Stimulated activated CD4-positive, alpha-beta T cell treated with anti-CD3 and anti-CD28 coated beads, Interleukin-12 subunit alpha, Interleukin-12 subunit beta, amount 100 ng/mL, for 24 hours (primary cell): ENCODE results near the gene TCF7L1.
"Not testable (repeated sequence)": the region's sequence is repeated elsewhere in the genome, so short reads cannot be mapped to it uniquely, and the experiment has no call there.

ENCODE experiments used
- DNase-seq, 2 experiments: peaks; one replicate each; pipeline ENCODE4 v3.0.0-alpha.2; 2020; ENCODE audit warnings: low read depth in 2 of 2

Gene TCF7L1

GRCh38 chr2:85184231-85184630 is 51.0 kb downstream of the TCF7L1 start:
- no peak for DNase-seq

GRCh38 chr2:85184990-85185389 is 51.8 kb downstream of the TCF7L1 start:
- DNase-seq, result no peak

- DNase-seq, result no peak
Measured at GRCh38 chr2:85185431-85185940, 52.3 kb downstream of the TCF7L1 start.

GRCh38 chr2:85187069-85187468 is 53.9 kb downstream of the TCF7L1 start:
- no peak for DNase-seq

- DNase-seq, result no peak
Measured at GRCh38 chr2:85188852-85189251, 55.7 kb downstream of the TCF7L1 start.

GRCh38 chr2:85189606-85190270 is 56.5 kb downstream of the TCF7L1 start:
- DNase-seq, result no peak

GRCh38 chr2:85191157-85191556 is 58.0 kb downstream of the TCF7L1 start:
- DNase-seq, result no peak

GRCh38 chr2:85194780-85195480 is 61.7 kb downstream of the TCF7L1 start:
- DNase-seq, result no peak

GRCh38 chr2:85195956-85196355 is 62.8 kb downstream of the TCF7L1 start:
- no peak for DNase-seq

- no peak for DNase-seq
Measured at GRCh38 chr2:85199698-85200097, 66.5 kb downstream of the TCF7L1 start.

- no peak for DNase-seq
Measured at GRCh38 chr2:85209887-85210286, 76.7 kb downstream of the TCF7L1 start.

- DNase-seq, result no peak
Measured at GRCh38 chr2:85210511-85210910, 77.3 kb downstream of the TCF7L1 start.

- not testable (repeated sequence) for DNase-seq
Measured at GRCh38 chr2:85211606-85212005, 78.4 kb downstream of the TCF7L1 start.

GRCh38 chr2:85212841-85213240 is 79.6 kb downstream of the TCF7L1 start:
- no peak for DNase-seq

GRCh38 chr2:85213404-85213803 is 80.2 kb downstream of the TCF7L1 start:
- DNase-seq, result no peak

- no peak for DNase-seq
Measured at GRCh38 chr2:85213901-85214512, 80.8 kb downstream of the TCF7L1 start.

- no peak for DNase-seq
Measured at GRCh38 chr2:85215081-85215447, 81.9 kb downstream of the TCF7L1 start.

- DNase-seq, result no peak
Measured at GRCh38 chr2:85215448-85216401, 82.5 kb downstream of the TCF7L1 start.

- DNase-seq, result no peak
Measured at GRCh38 chr2:85216927-85217326, 83.7 kb downstream of the TCF7L1 start.

- no peak for DNase-seq
Measured at GRCh38 chr2:85221067-85221691, 88.0 kb downstream of the TCF7L1 start.

- no peak for DNase-seq
Measured at GRCh38 chr2:85222792-85223191, 89.6 kb downstream of the TCF7L1 start.
